ENCODE measurements around the gene DHFR. TPM values are rescaled to one million over a fixed set of nuclear protein-coding genes. Genes with fewer than 3 reads are reported as not detected.

Gene DHFR
- total RNA-seq, 1 donor from 2014 or later, result 55.1 TPM

DNA sequence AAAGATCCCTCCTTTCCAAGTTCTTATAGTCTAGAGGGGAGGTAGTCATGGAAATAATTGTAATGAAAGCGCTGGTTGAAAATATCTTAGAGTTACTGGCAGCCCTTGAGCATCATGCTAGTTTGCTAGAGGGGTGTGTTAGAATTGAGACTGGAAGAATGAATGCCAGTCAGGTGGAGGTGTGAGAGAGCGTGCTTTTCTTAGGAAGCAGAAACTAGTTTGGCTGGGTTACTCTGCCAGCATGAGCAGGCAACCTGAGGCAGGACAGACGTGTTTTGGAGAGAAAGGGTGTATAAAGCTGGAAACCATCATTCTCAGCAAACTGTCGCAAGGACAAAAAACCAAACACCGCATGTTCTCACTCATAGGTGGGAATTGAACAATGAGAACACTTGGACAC is 43.6 kb upstream of the DHFR start:
- no peaks in the 10 kb centered on the region for H3K27me3 Mint-ChIP-seq
- H3K36me3 Mint-ChIP-seq, result peaks cover 8% of the 10 kb centered on the region
- no peak for DNase-seq (ENCODE audit: extremely low spot score, unreplicated experiment)
- H3K9me3 Mint-ChIP-seq, result no peaks in the 10 kb centered on the region
- H3K27ac Mint-ChIP-seq, result no peak overlapping the region
- H3K4me1 Mint-ChIP-seq (ENCODE audit: unreplicated experiment), result peaks cover 10% of the 10 kb centered on the region
- no peak overlapping the region for H3K4me3 Mint-ChIP-seq
- TF ChIP-seq, protein P1, sequence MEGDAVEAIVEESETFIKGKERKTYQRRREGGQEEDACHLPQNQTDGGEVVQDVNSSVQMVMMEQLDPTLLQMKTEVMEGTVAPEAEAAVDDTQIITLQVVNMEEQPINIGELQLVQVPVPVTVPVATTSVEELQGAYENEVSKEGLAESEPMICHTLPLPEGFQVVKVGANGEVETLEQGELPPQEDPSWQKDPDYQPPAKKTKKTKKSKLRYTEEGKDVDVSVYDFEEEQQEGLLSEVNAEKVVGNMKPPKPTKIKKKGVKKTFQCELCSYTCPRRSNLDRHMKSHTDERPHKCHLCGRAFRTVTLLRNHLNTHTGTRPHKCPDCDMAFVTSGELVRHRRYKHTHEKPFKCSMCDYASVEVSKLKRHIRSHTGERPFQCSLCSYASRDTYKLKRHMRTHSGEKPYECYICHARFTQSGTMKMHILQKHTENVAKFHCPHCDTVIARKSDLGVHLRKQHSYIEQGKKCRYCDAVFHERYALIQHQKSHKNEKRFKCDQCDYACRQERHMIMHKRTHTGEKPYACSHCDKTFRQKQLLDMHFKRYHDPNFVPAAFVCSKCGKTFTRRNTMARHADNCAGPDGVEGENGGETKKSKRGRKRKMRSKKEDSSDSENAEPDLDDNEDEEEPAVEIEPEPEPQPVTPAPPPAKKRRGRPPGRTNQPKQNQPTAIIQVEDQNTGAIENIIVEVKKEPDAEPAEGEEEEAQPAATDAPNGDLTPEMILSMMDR (conservative IDR thresholded peaks at IDR 0.05), result no peak

GRCh38 chr5:80697100-80697499 is 42.3 kb upstream of the DHFR start:
- H3K27me3 Mint-ChIP-seq, result no peaks in the 10 kb centered on the region
- H3K36me3 Mint-ChIP-seq, result peaks cover 8% of the 10 kb centered on the region
- no peaks in the 10 kb centered on the region for H3K9me3 Mint-ChIP-seq
- no peak overlapping the region for H3K27ac Mint-ChIP-seq
- TF ChIP-seq, protein P1 (conservative IDR thresholded peaks at IDR 0.05), result no peak
- DNase-seq (ENCODE audit: extremely low spot score, unreplicated experiment), result no peak
- peaks cover 8% of the 10 kb centered on the region for H3K4me1 Mint-ChIP-seq (ENCODE audit: unreplicated experiment)
- no peak overlapping the region for H3K4me3 Mint-ChIP-seq

DNA sequence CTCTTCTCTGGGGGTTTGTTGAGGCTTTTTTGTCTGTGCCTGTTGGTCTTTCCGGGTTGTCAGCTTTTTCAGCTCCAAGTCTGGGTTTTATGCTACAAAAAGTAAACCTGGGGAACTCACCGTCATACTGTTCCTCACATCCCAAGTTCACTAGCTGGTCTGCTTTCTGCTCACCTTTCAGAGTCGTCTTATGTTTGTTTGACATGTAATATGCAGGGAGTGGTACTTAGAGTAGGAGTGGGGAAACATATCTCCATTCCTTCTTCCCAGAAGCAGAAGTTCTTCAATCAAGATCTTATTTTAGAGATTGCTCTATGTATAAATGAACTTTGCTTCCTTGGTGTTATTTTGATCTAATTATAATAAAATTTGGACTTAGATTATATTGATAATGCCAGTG is 41.7 kb upstream of the DHFR start:
- H3K4me1 Mint-ChIP-seq (ENCODE audit: unreplicated experiment), result peaks cover 1% of the 10 kb centered on the region
- DNase-seq (ENCODE audit: extremely low spot score, unreplicated experiment), result no peak
- no peak overlapping the region for H3K4me3 Mint-ChIP-seq
- H3K27ac Mint-ChIP-seq, result no peak overlapping the region
- peaks cover 8% of the 10 kb centered on the region for H3K36me3 Mint-ChIP-seq
- H3K27me3 Mint-ChIP-seq, result no peaks in the 10 kb centered on the region
- no peaks in the 10 kb centered on the region for H3K9me3 Mint-ChIP-seq
- TF ChIP-seq, protein P1 (conservative IDR thresholded peaks at IDR 0.05), result no peak

DNA sequence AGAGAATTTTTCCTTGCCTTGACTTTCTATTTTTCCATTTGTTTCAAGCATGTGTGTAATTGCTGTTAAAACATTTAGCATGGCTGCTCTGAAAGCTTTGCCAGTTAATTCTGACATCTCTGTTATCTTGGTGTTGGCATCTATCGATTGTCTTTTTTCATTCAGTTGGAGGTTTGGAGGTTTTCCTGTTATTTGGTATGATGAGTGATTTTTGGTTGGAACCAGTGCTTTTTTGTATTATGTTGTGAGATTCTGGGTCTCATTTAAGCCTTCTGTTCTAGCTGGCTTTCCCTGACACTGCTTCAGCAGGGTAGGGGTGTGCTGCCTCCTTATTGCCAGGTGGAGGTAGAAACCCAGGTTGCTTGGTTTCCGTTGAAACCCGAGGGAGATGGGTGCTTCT is 40.9 kb upstream of the DHFR start:
- TF ChIP-seq, protein P1 (conservative IDR thresholded peaks at IDR 0.05), result no peak
- H3K9me3 Mint-ChIP-seq, result no peaks in the 10 kb centered on the region
- H3K27ac Mint-ChIP-seq, result peak overlapping the region; percentile 24
- H3K27me3 Mint-ChIP-seq, result no peaks in the 10 kb centered on the region
- peaks cover 8% of the 10 kb centered on the region for H3K36me3 Mint-ChIP-seq
- no peak overlapping the region for H3K4me3 Mint-ChIP-seq
- no peaks in the 10 kb centered on the region for H3K4me1 Mint-ChIP-seq (ENCODE audit: unreplicated experiment)
- no peak for DNase-seq (ENCODE audit: extremely low spot score, unreplicated experiment)

- peaks cover 3% of the 10 kb centered on the region for H3K36me3 Mint-ChIP-seq
- H3K4me3 Mint-ChIP-seq, result no peak overlapping the region
- no peak overlapping the region for H3K27ac Mint-ChIP-seq
- no peaks in the 10 kb centered on the region for H3K9me3 Mint-ChIP-seq
- H3K4me1 Mint-ChIP-seq (ENCODE audit: unreplicated experiment), result no peaks in the 10 kb centered on the region
- TF ChIP-seq, protein P1 (conservative IDR thresholded peaks at IDR 0.05), result no peak
- H3K27me3 Mint-ChIP-seq, result no peaks in the 10 kb centered on the region
- no peak for DNase-seq (ENCODE audit: extremely low spot score, unreplicated experiment)
Observed at GRCh38 chr5:80689627-80690026, 34.8 kb upstream of the DHFR start.

Data from type B pancreatic cell (in vitro differentiated cells).